ENCODE data around the gene SPATA13.

Gene SPATA13

GRCh38 chr13:24250376-24251057, 90.0 kb downstream of the SPATA13 start:
- Histone ChIP-seq H3K36me3 (ENCODE audit: insufficient read depth, low read length) (no peaks in the 10 kb centered on the region), H3K9ac (ENCODE audit: low read length) (no peak overlapping the region), H3K27me3 (ENCODE audit: control insufficient read depth in 1 of 2, insufficient read depth in 2 of 2, low read length in 2 of 2) (no peaks in the 10 kb centered on the region), H3K27ac (ENCODE audit: low read depth, low read length) (no peak overlapping the region), H3K4me3 (ENCODE audit: low read depth in 1 of 2, low read length in 2 of 2) (no peak overlapping the region), H3K9me3 (ENCODE audit: low read length) (no peaks in the 10 kb centered on the region), H3K4me1 (ENCODE audit: insufficient read depth, low read length) (no peaks in the 10 kb centered on the region)

GRCh38 chr13:24251525-24251924, 91.0 kb downstream of the SPATA13 start:
- no peak overlapping the region for H3K27ac ChIP-seq (ENCODE audit: low read depth, low read length)
- no peaks in the 10 kb centered on the region for H3K27me3 ChIP-seq (ENCODE audit: control insufficient read depth in 1 of 2, insufficient read depth in 2 of 2, low read length in 2 of 2)
- H3K4me3 ChIP-seq (ENCODE audit: low read depth in 1 of 2, low read length in 2 of 2): no peak overlapping the region
- H3K9me3 ChIP-seq (ENCODE audit: low read length): no peaks in the 10 kb centered on the region
- no peaks in the 10 kb centered on the region for H3K36me3 ChIP-seq (ENCODE audit: insufficient read depth, low read length)
- no peak overlapping the region for H3K9ac ChIP-seq (ENCODE audit: low read length)
- H3K4me1 ChIP-seq (ENCODE audit: insufficient read depth, low read length): no peaks in the 10 kb centered on the region

- Histone ChIP-seq H3K9me3 (ENCODE audit: low read length) (no peaks in the 10 kb centered on the region), H3K4me3 (ENCODE audit: low read depth in 1 of 2, low read length in 2 of 2) (no peak overlapping the region), H3K4me1 (ENCODE audit: insufficient read depth, low read length) (no peaks in the 10 kb centered on the region), H3K36me3 (ENCODE audit: insufficient read depth, low read length) (no peaks in the 10 kb centered on the region), H3K27ac (ENCODE audit: low read depth, low read length) (no peak overlapping the region), H3K27me3 (ENCODE audit: control insufficient read depth in 1 of 2, insufficient read depth in 2 of 2, low read length in 2 of 2) (no peaks in the 10 kb centered on the region), H3K9ac (ENCODE audit: low read length) (no peak overlapping the region)
Measured at GRCh38 chr13:24252136-24252535, 91.6 kb downstream of the SPATA13 start.

- no peaks in the 10 kb centered on the region for H3K27me3 ChIP-seq (ENCODE audit: control insufficient read depth in 1 of 2, insufficient read depth in 2 of 2, low read length in 2 of 2)
- no peak overlapping the region for H3K27ac ChIP-seq (ENCODE audit: low read depth, low read length)
- H3K9me3 ChIP-seq (ENCODE audit: low read length): no peaks in the 10 kb centered on the region
- H3K4me3 ChIP-seq (ENCODE audit: low read depth in 1 of 2, low read length in 2 of 2): no peak overlapping the region
- H3K36me3 ChIP-seq (ENCODE audit: insufficient read depth, low read length): no peaks in the 10 kb centered on the region
- H3K4me1 ChIP-seq (ENCODE audit: insufficient read depth, low read length): no peaks in the 10 kb centered on the region
- H3K9ac ChIP-seq (ENCODE audit: low read length): no peak overlapping the region
Measured at GRCh38 chr13:24253520-24254145, 93.1 kb downstream of the SPATA13 start.

GRCh38 chr13:24254146-24254841, 93.8 kb downstream of the SPATA13 start:
- Histone ChIP-seq H3K27ac (ENCODE audit: low read depth, low read length) (no peak overlapping the region), H3K4me1 (ENCODE audit: insufficient read depth, low read length) (no peaks in the 10 kb centered on the region), H3K36me3 (ENCODE audit: insufficient read depth, low read length) (no peaks in the 10 kb centered on the region), H3K9me3 (ENCODE audit: low read length) (no peaks in the 10 kb centered on the region), H3K4me3 (ENCODE audit: low read depth in 1 of 2, low read length in 2 of 2) (no peak overlapping the region), H3K9ac (ENCODE audit: low read length) (no peak overlapping the region), H3K27me3 (ENCODE audit: control insufficient read depth in 1 of 2, insufficient read depth in 2 of 2, low read length in 2 of 2) (no peaks in the 10 kb centered on the region)

DNA sequence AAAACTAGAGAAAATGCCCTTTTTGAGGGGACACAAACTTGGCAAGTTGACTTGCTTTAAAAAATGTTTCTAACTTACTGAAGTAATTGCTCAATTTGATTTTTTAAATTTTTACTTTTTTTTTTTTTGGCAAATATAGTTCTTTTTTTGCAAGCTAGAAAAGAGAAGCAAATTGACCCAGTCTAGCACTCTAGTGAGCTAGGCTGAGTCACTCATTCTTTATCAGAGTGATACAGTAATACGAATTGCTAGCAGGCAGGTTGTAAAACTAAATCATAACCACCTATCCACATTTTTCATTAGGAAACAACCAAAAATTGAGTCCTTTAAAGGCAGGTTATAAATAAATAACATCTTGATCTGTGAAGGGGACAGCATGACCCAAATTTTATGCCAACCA, 97.0 kb downstream of the SPATA13 start:
- Histone ChIP-seq H3K27ac (ENCODE audit: low read depth, low read length) (no peak overlapping the region), H3K4me1 (ENCODE audit: insufficient read depth, low read length) (no peaks in the 10 kb centered on the region), H3K9me3 (ENCODE audit: low read length) (no peaks in the 10 kb centered on the region), H3K4me3 (ENCODE audit: low read depth in 1 of 2, low read length in 2 of 2) (no peak overlapping the region), H3K9ac (ENCODE audit: low read length) (no peak overlapping the region), H3K27me3 (ENCODE audit: control insufficient read depth in 1 of 2, insufficient read depth in 2 of 2, low read length in 2 of 2) (no peaks in the 10 kb centered on the region), H3K36me3 (ENCODE audit: insufficient read depth, low read length) (no peaks in the 10 kb centered on the region)

DNA sequence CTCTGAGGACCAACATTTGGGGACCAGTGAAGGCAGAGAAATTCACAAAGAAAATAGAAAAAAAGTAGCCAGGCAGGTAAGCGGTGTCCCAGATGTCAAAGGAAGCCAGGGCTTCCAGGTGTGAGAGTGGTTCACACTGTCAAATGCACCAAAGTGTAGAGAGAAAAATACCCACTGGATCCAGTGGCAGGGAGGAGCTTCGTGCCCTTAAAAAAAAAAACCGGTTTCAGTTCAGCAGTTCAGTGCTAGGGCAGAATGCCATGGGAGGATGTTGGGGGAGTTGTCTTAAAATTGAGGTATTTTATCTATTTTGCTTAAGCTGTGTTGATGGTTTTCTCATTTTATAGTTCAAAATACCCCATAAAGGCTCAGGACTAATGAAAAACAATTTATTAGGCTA, 101.0 kb downstream of the SPATA13 start:
- Histone ChIP-seq H3K36me3 (ENCODE audit: insufficient read depth, low read length) (no peaks in the 10 kb centered on the region), H3K27ac (ENCODE audit: low read depth, low read length) (no peak overlapping the region), H3K4me3 (ENCODE audit: low read depth in 1 of 2, low read length in 2 of 2) (no peak overlapping the region), H3K9me3 (ENCODE audit: low read length) (no peaks in the 10 kb centered on the region), H3K9ac (ENCODE audit: low read length) (no peak overlapping the region), H3K4me1 (ENCODE audit: insufficient read depth, low read length) (no peaks in the 10 kb centered on the region), H3K27me3 (ENCODE audit: control insufficient read depth in 1 of 2, insufficient read depth in 2 of 2, low read length in 2 of 2) (no peaks in the 10 kb centered on the region)

DNA sequence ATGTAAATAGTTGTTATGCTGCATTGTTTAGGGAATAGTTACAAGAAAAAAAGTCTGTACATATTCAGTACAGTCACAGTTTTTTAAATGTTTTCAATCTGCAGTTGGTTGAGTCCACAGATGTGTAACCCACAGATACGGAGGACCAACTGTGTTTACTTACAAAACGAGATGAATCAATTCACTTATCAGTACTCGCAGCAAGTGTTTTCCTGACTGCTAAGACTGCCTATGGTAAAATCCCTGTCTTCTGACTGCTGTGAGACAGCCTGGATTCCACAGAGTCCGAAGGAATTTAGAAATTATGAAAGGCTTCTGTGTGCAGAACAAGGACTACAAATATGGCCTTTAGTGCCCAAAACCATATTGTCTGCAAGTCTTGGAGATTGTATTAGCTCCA, 103.1 kb downstream of the SPATA13 start:
- Histone ChIP-seq H3K9ac (ENCODE audit: low read length) (no peak overlapping the region), H3K9me3 (ENCODE audit: low read length) (no peaks in the 10 kb centered on the region), H3K27me3 (ENCODE audit: control insufficient read depth in 1 of 2, insufficient read depth in 2 of 2, low read length in 2 of 2) (no peaks in the 10 kb centered on the region), H3K4me3 (ENCODE audit: low read depth in 1 of 2, low read length in 2 of 2) (no peak overlapping the region), H3K27ac (ENCODE audit: low read depth, low read length) (no peak overlapping the region), H3K4me1 (ENCODE audit: insufficient read depth, low read length) (peaks cover 6% of the 10 kb centered on the region), H3K36me3 (ENCODE audit: insufficient read depth, low read length) (no peaks in the 10 kb centered on the region)

- Histone ChIP-seq H3K4me3 (ENCODE audit: low read depth in 1 of 2, low read length in 2 of 2) (no peak overlapping the region), H3K4me1 (ENCODE audit: insufficient read depth, low read length) (peaks cover 6% of the 10 kb centered on the region), H3K9ac (ENCODE audit: low read length) (no peak overlapping the region), H3K9me3 (ENCODE audit: low read length) (no peaks in the 10 kb centered on the region), H3K36me3 (ENCODE audit: insufficient read depth, low read length) (no peaks in the 10 kb centered on the region), H3K27me3 (ENCODE audit: control insufficient read depth in 1 of 2, insufficient read depth in 2 of 2, low read length in 2 of 2) (no peaks in the 10 kb centered on the region), H3K27ac (ENCODE audit: low read depth, low read length) (no peak overlapping the region)
Measured at GRCh38 chr13:24264976-24265375, 104.5 kb downstream of the SPATA13 start.

- Histone ChIP-seq H3K9ac (ENCODE audit: low read length) (no peak overlapping the region), H3K36me3 (ENCODE audit: insufficient read depth, low read length) (no peaks in the 10 kb centered on the region), H3K4me3 (ENCODE audit: low read depth in 1 of 2, low read length in 2 of 2) (no peak overlapping the region), H3K4me1 (ENCODE audit: insufficient read depth, low read length) (peaks cover 11% of the 10 kb centered on the region), H3K27me3 (ENCODE audit: control insufficient read depth in 1 of 2, insufficient read depth in 2 of 2, low read length in 2 of 2) (no peaks in the 10 kb centered on the region), H3K9me3 (ENCODE audit: low read length) (no peaks in the 10 kb centered on the region), H3K27ac (ENCODE audit: low read depth, low read length) (no peak overlapping the region)
Measured at GRCh38 chr13:24265453-24265852, 104.9 kb downstream of the SPATA13 start.

DNA sequence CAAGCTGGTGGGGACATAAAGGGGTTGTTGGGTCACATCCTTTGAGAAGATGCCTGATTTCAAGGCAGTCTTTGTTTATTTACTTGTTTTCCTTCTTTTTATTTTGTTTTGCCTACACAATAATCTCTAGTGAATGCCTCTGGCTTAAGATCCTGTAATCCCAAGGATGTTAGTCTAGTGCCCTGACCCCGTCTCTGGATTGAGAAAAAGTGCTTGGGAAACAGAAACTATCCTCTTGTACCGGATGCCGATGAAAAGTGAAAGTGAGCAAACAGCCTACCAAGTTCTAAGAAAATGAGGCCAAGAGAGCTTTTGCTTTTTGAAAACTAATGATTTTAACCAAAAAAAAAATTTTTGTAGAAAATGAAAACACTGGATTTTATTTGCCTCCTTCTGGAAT, 106.8 kb downstream of the SPATA13 start:
- Histone ChIP-seq H3K36me3 (ENCODE audit: insufficient read depth, low read length) (no peaks in the 10 kb centered on the region), H3K4me1 (ENCODE audit: insufficient read depth, low read length) (peaks cover 26% of the 10 kb centered on the region), H3K27me3 (ENCODE audit: control insufficient read depth in 1 of 2, insufficient read depth in 2 of 2, low read length in 2 of 2) (no peaks in the 10 kb centered on the region), H3K27ac (ENCODE audit: low read depth, low read length) (no peak overlapping the region), H3K9me3 (ENCODE audit: low read length) (no peaks in the 10 kb centered on the region), H3K4me3 (ENCODE audit: low read depth in 1 of 2, low read length in 2 of 2) (peak overlapping the region in 1 of 2 donors; percentile 20), H3K9ac (ENCODE audit: low read length) (no peak overlapping the region)
